COR-L47 (cell line): Measurements from ENCODE around the gene KIFC3.

ENCODE experiments used
- DNase-seq: peaks from one replicate; lab custom pipeline; 2025; lab: John Stamatoyannopoulos, UW

The KIFC3 gene

GRCh38 chr16:57764341-57765159, 37.7 kb downstream of the KIFC3 start:
- DNase-seq, result no peak

DNA sequence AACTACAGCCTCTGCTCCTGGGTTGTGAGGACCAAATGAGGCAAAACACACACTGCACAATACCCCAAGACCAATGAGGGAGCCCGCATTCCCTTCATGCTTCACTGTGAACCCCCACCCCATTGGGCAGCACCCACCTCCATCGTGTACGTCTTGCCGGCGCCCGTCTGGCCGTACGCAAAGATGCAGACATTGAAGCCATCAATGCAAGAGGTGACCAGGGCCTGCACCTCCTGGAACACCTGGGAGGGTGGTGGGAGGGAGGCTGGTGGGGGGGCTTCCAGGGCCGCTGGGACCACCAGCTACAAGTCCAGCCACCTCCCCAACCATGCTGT, 38.3 kb downstream of the KIFC3 start:
- DNase-seq, result no peak

DNA sequence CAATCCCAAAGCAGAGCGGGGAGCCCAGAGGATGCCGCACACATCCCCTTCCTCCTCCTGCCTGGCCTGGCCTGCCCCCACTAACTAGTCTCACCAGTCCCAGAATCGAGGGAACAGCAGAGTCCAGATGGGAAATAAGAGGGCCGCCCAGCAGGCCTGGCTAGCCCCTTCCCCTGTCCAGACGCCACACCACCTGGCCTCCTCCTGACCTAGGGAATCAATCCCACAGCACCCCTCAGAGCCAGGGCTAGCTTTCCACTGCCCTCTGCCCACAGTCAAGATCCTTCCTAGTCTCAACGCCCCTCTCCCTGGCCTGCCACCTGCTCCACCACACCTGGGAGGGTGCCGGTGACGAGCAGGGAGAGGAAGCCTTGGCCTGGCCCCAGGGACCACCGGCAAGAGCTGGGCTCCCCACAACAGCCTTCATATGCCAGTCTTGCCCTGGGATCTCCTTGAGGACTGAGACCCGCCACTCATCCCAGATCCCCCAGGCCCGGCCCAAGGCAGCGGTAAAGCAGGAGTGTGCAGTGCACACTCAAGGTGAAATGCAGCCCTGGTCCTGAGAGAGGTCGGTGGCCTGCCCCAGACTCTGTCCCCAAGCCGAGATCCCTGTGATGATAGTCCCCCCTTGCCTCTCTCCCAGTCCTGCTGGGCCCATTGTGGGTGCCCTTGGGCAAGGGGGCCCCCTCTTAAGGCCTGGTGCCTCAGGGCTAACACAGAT, 38.8 kb downstream of the KIFC3 start:
- DNase-seq, result no peak

DNA sequence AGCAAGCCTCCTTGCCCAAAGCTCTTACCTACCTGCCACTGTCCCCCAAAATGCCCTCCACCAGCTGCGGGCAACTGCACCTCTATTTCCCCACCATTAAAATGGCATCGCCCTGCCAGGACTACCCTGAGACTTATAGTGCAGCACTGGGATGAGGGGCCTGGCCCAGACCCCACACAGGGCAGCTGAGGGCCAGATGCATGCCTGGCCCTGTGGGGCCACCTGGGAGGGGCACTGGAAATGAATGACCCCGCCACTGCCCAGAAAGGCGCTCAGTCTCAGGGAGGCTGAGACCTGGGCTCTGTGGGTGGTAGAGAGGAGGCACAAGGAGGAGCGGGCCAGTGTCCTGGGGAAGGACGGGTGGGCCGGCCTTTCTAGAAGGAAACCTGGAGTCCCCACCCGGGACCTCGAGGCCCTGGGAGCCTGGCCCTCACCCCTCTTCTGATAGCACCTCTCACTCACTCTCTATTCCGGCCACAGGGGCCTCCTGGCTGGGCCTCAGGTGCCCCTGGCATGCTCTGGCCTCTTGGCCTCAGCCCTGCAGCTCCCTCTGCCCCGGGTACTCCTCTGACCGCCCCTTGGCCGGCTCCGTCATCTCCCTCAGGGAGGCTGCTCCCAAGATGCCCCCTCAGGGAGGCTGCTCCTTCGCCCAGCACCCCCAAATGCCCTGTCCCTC, 39.8 kb downstream of the KIFC3 start:
- DNase-seq, result no peak

GRCh38 chr16:57761957-57762356, 40.3 kb downstream of the KIFC3 start:
- DNase-seq, result no peak

DNA sequence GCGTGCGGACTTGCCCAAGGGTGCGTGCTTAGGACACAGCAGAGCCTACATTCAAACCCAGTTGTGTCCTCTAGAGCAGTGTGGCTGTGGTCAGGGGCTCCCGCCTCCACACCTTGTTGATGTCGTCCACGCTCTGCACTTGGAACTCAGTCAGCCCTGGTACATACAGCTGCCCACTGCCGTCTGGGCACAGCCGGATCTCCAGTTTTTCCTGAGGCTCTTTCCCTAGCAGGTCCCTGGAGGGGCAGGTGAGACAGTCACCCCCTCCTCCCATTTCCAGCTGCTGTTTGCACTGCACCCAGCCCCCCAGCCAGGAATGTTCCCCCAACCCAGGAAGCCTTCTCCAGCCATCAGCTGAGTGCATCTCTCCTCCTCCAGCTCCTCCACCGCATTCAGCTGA, 41.0 kb downstream of the KIFC3 start:
- no peak for DNase-seq

- no peak for DNase-seq
Observed at GRCh38 chr16:57760357-57761160, 41.7 kb downstream of the KIFC3 start.

- DNase-seq, result no peak
Observed at GRCh38 chr16:57759541-57760356, 42.5 kb downstream of the KIFC3 start.

GRCh38 chr16:57759131-57759530, 43.2 kb downstream of the KIFC3 start:
- no peak for DNase-seq

GRCh38 chr16:57758331-57759117, 43.8 kb downstream of the KIFC3 start:
- DNase-seq, result no peak

DNA sequence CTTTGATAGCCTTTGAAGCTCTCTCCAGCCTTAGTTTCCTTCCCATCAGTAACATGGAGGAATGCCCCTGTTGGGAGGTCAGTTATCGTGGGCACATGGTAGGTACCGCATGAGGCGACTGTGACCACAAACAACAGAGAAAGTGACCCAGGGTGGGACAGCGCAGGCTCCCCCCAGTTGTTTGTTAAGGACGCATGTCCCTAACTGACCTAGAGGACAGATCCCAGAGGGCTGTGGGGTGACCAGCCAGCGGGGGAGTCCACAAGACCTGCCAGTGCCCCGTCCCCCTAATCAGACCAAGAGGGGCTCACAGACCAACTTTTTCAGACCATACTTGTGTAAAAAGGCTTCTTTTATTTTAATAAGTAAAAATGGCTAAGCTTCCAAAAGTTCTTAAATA, 44.4 kb downstream of the KIFC3 start:
- no peak for DNase-seq

DNA sequence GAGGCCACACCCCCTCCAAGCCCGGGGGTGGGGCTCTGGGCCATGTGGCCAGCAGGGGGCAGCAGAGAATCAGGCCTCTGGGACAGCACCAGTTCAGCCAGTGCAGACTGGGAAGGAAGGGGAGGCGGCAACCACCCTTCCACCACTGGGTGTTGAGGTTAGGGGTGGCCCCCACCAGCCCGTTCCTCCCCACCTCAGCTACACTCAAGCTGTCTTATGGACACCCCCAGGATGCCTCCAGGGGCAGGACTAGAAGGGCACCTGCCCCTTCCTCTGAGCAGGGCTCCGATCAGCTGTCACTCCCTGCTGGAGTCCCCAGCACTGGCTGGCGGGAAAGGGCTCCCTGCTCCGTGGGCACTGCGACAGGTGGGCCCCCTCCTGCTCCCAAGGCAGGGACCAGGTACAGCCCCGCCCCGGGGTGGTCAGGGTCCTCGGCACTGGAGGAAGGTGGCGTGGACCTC, 44.9 kb downstream of the KIFC3 start:
- peak; percentile 40 for DNase-seq

GRCh38 chr16:57756424-57757325, 45.6 kb downstream of the KIFC3 start:
- no peak for DNase-seq

DNA sequence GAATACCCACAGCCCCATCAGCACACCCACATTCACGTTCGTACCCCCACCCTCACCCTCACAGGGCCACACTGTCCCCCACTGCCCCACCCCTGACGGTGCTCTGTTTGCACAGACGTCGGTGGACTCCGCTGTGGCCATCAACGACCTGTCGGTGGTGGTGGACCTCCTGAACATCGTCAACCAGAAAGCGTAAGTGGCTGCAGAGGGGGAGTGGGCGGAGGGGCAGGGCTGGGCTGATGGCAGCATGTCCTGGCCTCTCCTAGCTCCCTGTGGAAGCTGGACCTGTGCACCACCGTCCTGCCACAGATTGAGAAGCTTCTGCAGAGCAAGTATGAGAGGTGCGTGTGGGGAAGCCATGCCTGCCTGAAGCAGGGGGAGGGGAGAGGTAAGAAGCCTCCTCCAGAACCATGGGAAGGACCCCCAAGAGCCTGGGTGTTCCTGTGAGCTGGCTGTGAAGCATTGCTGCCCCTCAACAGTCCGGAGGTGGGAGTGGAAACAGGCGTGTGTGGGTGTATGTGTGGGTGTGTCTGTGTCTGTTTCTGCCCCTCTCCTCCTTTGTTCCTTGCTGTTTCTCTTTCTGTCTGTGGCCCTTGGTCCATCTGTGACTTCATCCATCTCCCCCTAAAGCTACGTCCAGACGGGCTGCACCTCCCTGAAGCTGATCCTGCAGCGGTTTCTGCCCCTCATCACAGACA, 46.4 kb downstream of the KIFC3 start:
- DNase-seq, result no peak

DNA sequence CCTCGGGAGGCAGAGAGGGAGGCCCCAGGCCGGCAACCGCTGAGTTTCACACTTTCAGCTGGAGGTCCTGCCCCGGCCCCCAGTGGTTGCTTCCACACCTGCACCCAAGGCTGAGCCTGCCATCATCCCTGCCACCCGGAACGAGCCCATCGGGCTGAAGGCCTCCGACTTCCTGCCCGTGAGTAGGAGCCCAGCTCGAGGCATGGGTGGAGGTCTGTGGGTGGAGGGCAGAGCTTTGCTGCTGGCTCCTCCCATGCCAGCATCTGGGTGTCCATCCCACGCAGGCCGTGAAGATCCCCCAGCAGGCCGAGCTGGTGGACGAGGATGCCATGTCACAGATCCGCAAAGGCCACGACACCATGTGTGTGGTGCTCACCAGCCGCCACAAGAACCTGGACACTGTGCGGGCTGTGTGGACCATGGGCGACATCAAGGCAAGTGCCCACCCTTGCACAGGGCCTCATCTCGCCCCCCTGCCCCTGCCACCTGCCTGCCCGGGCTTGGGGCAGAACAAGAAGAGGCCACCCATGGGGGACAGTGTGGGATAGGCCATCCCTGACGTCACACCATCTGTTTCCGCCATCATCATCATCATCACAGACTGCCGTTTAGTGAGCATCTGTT, 47.1 kb downstream of the KIFC3 start:
- no peak for DNase-seq

- no peak for DNase-seq
Observed at GRCh38 chr16:57754354-57755060, 47.8 kb downstream of the KIFC3 start.
